Inferior parietal cortex (tissue), 1 donor: Measurements from ENCODE around the gene MAP3K7.

ENCODE experiments used
- DNase-seq: peaks from one replicate; pipeline ENCODE4 v3.0.0-alpha.2; 2016; ENCODE audit errors: extremely low spot score

MAP3K7 gene

DNA sequence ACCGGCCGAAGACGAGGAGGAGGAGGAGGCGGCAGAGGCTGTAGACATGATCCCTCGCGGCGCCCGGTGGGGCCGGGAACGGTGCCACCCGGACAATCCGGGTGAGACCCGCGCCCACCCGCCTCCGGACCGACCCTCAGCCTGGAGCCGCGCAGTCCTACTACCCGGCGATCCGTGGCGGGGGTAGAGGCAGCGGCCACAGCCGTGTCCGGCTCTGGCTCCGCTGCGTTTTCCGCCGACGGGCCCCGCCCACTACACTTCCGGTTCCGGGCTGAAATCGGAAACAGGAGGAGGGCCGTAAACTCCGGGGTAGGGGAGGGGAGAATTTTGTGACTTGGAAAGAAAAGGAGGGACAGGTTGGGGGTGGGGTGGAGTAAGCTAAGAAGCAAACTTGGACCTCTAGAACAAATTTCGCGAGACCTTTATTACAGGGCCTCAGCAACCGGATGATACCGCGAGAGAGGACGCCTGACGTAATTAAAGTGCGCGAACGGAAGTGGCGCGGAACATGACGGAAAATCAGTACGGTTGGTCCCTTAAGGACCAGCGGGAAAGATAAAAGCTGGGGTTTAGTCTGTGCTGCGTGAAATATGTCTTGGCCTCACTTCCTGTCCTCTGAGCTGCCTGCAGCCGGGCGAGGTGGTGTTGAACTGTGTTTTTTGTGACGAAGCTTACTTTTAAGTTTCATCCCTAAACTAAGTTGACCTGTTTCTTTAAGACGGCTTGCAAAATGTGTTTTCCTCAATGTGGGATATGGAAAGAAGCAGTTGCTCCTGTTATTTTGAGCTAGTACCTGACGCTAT, at the start of gene MAP3K7:
TSS of gene MAP3K7 (minus strand) at position 237 of the 803 bp plus-strand sequence. CDS start at position 48, 189 bp downstream.
- peak; percentile 99 for DNase-seq

DNA sequence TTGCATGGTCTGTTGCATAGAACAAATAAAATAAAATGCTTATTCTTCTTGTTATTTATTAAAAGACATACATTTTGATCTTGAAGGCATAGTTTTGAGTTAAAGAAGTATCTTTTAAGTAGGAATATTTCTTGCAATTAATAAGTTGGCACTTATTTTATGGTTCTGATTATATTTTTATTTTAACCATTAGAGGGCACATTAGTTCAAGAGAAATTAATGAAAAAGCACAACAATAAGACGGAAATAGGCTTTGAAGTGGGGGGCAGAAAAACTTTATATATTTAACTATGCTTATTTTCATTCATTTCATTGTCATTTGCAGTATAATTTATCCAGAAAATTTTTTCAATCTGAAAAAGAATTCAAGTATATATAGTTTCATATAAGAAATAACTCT, 44.2 kb upstream of the MAP3K7 start:
- DNase-seq, result no peak

- no peak for DNase-seq
Observed at GRCh38 chr6:90621581-90621980, 34.7 kb upstream of the MAP3K7 start.

DNA sequence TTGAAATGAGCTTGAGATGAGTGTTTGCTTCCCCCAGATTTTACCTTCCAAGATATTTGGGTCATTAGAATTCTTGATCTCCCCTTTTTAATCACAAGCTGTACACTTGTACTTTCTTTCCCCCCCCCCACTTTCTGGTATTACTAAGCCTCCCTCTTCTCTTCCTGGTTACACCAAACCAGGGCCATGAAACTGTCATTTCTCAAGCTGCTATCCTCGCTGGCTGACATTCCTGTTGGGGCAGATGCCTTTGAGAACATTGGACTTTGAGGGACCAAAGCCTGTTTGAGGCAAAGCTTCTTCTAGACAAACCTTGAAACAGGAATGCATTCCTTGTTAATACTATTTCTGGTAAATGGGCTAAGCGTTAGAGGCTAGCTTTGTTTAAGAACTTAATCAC, 32.3 kb upstream of the MAP3K7 start:
- DNase-seq, result no peak

GRCh38 chr6:90612313-90612680, 25.4 kb upstream of the MAP3K7 start:
- DNase-seq, result no peak

DNA sequence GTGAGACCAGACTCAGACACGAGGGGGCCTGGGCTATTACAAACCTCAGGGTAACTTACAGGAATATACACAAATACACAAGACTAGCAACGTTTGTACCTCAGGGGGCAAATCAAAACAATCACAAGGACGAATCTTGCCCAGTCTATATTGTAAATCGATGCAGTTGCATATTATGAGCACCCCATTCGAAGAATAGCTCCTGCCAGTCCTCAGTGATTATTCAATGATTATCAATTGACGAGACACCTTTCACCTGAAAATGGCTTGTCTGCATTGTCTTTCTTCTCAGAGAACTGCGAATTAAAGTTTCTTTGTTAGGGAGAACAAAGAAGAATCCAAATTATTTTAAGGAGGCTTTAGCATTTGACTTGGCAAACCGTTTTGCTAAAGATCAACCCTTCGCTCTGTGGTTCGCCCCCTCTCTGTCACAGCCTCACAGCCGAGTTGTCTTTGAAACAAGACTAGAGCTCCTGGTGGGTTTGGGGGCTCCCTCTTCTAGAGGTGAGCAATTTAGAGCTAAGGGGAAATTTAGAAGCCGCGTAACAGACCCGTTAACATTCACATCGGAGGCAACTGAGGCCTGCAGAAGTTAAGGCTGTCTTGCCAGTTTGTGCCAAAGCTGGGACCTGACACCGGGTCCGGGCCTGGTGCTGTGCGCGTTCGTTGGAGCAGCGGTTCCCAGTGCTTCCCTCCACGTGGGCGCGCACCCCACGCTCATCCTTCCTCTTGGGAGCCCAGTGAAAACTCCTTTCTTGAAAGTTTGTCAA, 24.9 kb upstream of the MAP3K7 start:
- DNase-seq, result peak; percentile 23

DNA sequence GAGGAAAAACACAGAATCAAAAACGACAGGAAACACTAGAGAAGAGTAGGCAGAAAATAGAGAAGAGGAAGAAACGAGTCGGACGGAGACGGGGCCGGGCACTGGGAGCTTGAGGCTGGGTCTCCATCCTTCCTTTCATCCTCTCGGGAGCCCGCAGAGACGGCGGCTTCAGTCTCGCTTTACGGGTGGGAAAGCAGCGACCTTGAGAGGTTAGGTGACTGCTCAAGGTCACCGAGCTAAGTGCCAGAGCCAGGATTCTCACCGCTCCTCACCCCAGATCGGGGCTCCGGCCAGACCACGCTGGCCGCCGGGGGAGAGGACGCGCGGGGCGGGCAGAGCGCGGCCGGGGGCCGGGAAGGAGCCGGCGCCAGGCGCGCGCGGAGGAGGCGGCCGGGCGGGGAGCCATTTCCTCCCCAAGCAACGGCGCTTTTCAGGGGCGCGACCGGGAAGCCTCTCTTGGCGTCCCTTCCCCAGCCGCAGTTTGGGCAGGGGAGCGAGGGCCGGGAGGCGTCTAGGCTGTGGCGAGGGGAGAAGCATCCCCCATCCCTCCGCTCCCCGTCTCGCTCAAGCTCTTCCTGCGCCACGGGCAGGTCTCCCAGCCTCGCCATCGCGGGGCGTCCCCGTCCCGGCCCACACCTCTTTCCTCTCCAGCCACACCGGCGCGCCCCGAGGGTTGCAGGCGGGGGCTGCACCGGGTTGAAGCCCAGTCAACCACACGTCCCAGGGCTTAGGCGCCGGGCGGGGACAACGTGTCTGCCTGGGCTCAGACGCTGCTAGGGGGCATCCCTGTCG, 24.1 kb upstream of the MAP3K7 start:
- peak; percentile 47 for DNase-seq

DNA sequence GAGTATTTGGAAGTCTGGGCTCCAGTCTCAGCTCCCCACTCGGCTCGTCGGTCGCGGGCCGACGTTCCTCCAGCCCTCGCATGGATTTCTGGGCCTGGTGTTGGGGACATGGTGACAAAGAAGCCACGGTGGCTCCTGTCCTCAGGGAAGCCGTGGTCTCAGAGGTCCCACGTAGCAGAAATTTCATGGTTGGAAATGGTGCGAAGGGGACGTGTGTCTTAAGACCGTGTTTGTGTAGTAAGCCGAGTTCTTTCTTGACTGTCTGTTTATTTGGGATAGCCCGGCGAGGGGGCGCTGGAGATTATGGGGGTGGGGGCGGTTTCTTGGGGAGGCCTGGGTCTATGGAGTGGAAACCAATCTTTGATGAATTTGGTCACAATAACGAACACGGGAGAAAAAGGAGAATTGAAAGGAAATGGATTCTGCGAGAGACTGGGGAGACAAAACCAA, 23.5 kb upstream of the MAP3K7 start:
- peak; percentile 35 for DNase-seq

GRCh38 chr6:90605749-90606340, 19.0 kb upstream of the MAP3K7 start:
- no peak for DNase-seq

DNA sequence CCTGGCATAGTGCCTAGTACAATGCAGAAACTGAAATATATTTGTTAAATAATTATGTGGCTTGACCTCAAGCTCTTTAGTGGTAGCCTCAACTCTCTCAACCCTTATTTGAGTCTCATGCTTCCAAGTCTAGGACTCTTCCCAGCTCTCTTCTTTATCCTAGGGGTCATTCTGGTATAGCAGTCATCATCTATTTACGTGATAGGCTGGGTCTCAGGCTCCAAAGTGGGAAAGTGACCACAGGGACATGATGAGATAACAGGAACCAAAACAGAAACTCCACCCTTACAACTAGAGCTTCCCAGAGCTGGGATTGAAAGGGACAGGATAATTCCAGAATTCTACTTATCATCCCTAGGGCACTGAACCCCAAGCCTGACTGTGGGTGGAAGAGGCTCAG, 17.7 kb upstream of the MAP3K7 start:
- no peak for DNase-seq

GRCh38 chr6:90599151-90599550, 12.3 kb upstream of the MAP3K7 start:
- no peak for DNase-seq

- no peak for DNase-seq
Observed at GRCh38 chr6:90598192-90598951, 11.5 kb upstream of the MAP3K7 start.

- DNase-seq, result no peak
Observed at GRCh38 chr6:90596967-90597539, 10.2 kb upstream of the MAP3K7 start.

GRCh38 chr6:90595854-90596253, 9.0 kb upstream of the MAP3K7 start:
- DNase-seq, result no peak

GRCh38 chr6:90586546-90586835, 381 bp downstream of the MAP3K7 start:
- DNase-seq, result no peak

GRCh38 chr6:90584636-90585255, 2.1 kb downstream of the MAP3K7 start:
- no peak for DNase-seq

DNA sequence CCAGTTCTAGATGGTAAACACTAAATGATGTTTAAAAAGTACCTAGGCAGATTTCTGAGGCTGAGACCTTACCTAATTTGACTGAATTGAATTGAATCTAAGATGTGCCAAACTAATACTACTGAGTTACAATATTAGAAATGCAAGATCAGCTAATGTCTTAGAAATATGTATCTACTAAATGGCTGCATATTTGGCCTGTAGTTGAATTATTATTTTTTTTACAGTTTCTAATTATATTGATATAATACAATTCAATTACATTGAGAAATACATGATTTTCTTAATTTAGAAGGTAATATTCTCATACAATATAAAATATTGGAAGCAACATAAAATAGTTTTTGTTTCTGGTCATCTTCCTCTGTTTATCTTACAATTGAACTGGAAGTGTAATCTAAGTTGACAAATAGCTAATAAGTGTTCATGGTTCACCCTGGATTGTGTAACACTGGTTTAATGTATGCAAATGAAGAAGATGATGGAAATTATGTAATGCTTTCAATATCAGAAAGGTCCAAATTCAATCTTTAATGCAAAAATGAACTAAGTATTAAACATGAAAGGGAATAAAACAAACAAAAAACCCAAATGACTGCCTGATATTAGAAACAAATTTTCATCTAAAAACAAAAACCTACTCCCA, 2.9 kb downstream of the MAP3K7 start:
- no peak for DNase-seq

- DNase-seq, result no peak
Observed at GRCh38 chr6:90583179-90583835, 3.6 kb downstream of the MAP3K7 start.

- no peak for DNase-seq
Observed at GRCh38 chr6:90581146-90581545, 5.7 kb downstream of the MAP3K7 start.
